Measurements from ENCODE around the gene PACSIN2. TPM values are rescaled to one million over a fixed set of nuclear protein-coding genes. Genes with fewer than 3 reads are reported as not detected.

Gene PACSIN2
- total and polyA plus RNA-seq, 2 experiments from 2014 or later = 36.0 to 43.7 TPM

GRCh38 chr22:42947211-42947990 lies 67.5 kb downstream of the PACSIN2 start:
- 92% methylated on average over 12 of the region's 13 CpGs for WGBS, 2 experiments (ENCODE audit: low coverage in 1 of 2, low lambda C conversion rate in 2 of 2, missing lambda C conversion rate in 2 of 2)
- in situ Hi-C loops (cut with MboI) = no loop called here
- Histone ChIP-seq H3K27me3 (replicated peaks; ENCODE audit: insufficient read depth) (no peaks in the 10 kb centered on the region), H3K79me2 (ENCODE audit: insufficient read depth) (peaks cover 98% of the 10 kb centered on the region), H3K36me3 (ENCODE audit: low read depth) (0 out of 2 replicates have a peak, but pooled peaks cover 4% of the 10 kb centered on the region), H3K9ac (no peak overlapping the region), H4K20me1 (ENCODE audit: insufficient read depth) (no peaks in the 10 kb centered on the region), H3K4me1 (ENCODE audit: insufficient read depth) (peaks cover 14% of the 10 kb centered on the region), H3K9me2 (ENCODE audit: insufficient read depth) (no peaks in the 10 kb centered on the region), H3K4me2 (ENCODE audit: unreplicated experiment) (no peak overlapping the region), H3K4me3 (no peak overlapping the region), H2AFZ (no peak overlapping the region), H3K27ac (no peak overlapping the region), H3F3A (ENCODE audit: insufficient read depth) (peaks cover 14% of the 10 kb centered on the region; the same call in 1 of the 2 replicates), H3K9me3 (ENCODE audit: low read depth) (no peaks in the 10 kb centered on the region)
- no peak for DNase-seq
- TF ChIP-seq EZH2 (IDR thresholded peaks at IDR 0.05; ENCODE audit: insufficient read depth, poor library complexity, severe bottlenecking) = no peak
- TF ChIP-seq EZH2phosphoT487 (IDR thresholded peaks at IDR 0.05; ENCODE audit: insufficient read depth, low read depth) = no peak

DNA sequence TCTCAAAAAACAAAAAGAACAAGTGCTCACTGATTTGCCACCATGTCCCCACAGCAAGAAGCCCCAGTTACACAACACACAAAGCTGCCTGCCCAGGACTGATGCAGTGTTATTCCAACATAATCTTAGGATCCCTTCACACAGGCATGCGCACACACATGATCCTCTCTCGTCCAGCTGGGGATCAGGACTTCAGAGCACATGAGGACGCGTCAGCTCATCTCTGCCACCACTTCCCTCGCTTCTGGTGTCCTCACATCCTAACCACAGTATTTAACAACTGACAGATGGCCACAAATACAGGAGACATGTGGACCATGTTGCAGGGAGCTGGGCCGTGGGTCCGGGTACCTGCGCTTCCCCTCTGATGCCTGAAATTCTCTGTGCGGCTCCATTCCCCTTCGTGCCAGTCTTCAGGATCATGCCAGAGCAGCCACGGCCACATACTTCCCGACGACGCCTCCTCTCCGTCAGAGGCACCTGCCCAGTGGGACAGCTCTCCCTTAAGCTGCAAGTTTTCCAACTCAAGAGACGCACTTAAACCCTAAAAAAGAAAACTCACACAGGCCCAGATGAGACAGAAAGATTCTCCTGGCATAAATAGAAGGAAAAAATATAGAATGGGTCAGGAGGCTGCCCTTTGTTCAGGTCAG lies 68.3 kb downstream of the PACSIN2 start:
- Histone ChIP-seq H3K4me2 (ENCODE audit: unreplicated experiment) (no peak overlapping the region), H3K27me3 (replicated peaks; ENCODE audit: insufficient read depth) (no peaks in the 10 kb centered on the region), H2AFZ (no peak overlapping the region), H3K4me1 (ENCODE audit: insufficient read depth) (peaks cover 18% of the 10 kb centered on the region), H3K79me2 (ENCODE audit: insufficient read depth) (peaks cover 97% of the 10 kb centered on the region), H3K27ac (no peak overlapping the region), H3K9me3 (ENCODE audit: low read depth) (no peaks in the 10 kb centered on the region), H3K9ac (no peak overlapping the region), H3K9me2 (ENCODE audit: insufficient read depth) (no peaks in the 10 kb centered on the region), H3K4me3 (no peak overlapping the region), H4K20me1 (ENCODE audit: insufficient read depth) (no peaks in the 10 kb centered on the region), H3F3A (ENCODE audit: insufficient read depth) (peaks cover 18% of the 10 kb centered on the region; the same call in 1 of the 2 replicates), H3K36me3 (ENCODE audit: low read depth) (0 out of 2 replicates have a peak, but pooled peaks cover 4% of the 10 kb centered on the region)
- TF ChIP-seq EZH2 (IDR thresholded peaks at IDR 0.05; ENCODE audit: insufficient read depth, poor library complexity, severe bottlenecking) = no peak
- no peak for TF ChIP-seq EZH2phosphoT487 (IDR thresholded peaks at IDR 0.05; ENCODE audit: insufficient read depth, low read depth)
- no peak for DNase-seq
- WGBS, 2 experiments (ENCODE audit: low coverage in 1 of 2, low lambda C conversion rate in 2 of 2, missing lambda C conversion rate in 2 of 2) = 92 to 95% methylated on average over 16 of the region's 16 CpGs
- in situ Hi-C loops (cut with MboI) = no loop called here

GRCh38 chr22:42945736-42946135 lies 69.2 kb downstream of the PACSIN2 start:
- H3K9me2 ChIP-seq (ENCODE audit: insufficient read depth) = no peaks in the 10 kb centered on the region
- peaks cover 97% of the 10 kb centered on the region for H3K79me2 ChIP-seq (ENCODE audit: insufficient read depth)

GRCh38 chr22:42945027-42945426 lies 69.9 kb downstream of the PACSIN2 start:
- WGBS, 2 experiments (ENCODE audit: low coverage in 1 of 2, low lambda C conversion rate in 2 of 2, missing lambda C conversion rate in 2 of 2) = 91 to 96% methylated on average over 9 of the region's 9 CpGs
- Histone ChIP-seq H3K79me2 (ENCODE audit: insufficient read depth) (peaks cover 94% of the 10 kb centered on the region), H3K36me3 (ENCODE audit: low read depth) (0 out of 2 replicates have a peak, but pooled peaks cover 4% of the 10 kb centered on the region), H4K20me1 (ENCODE audit: insufficient read depth) (no peaks in the 10 kb centered on the region), H3K27me3 (replicated peaks; ENCODE audit: insufficient read depth) (no peaks in the 10 kb centered on the region), H3K9ac (no peak overlapping the region), H3K4me3 (no peak overlapping the region), H2AFZ (no peak overlapping the region), H3K4me2 (ENCODE audit: unreplicated experiment) (no peak overlapping the region), H3K9me2 (ENCODE audit: insufficient read depth) (no peaks in the 10 kb centered on the region), H3K4me1 (ENCODE audit: insufficient read depth) (peaks cover 25% of the 10 kb centered on the region), H3F3A (ENCODE audit: insufficient read depth) (peaks cover 30% of the 10 kb centered on the region; the same call in 1 of the 2 replicates), H3K27ac (no peak overlapping the region), H3K9me3 (ENCODE audit: low read depth) (no peaks in the 10 kb centered on the region)
- in situ Hi-C loops (cut with MboI) = no loop called here
- TF ChIP-seq EZH2phosphoT487 (IDR thresholded peaks at IDR 0.05; ENCODE audit: insufficient read depth, low read depth) (no peak), EZH2 (IDR thresholded peaks at IDR 0.05; ENCODE audit: insufficient read depth, poor library complexity, severe bottlenecking) (no peak)
- DNase-seq = no peak

More at GRCh38 chr22:42945736-42946135, 69.2 kb downstream of the PACSIN2 start:
- Histone ChIP-seq H4K20me1 (ENCODE audit: insufficient read depth) (no peaks in the 10 kb centered on the region), H3K9me3 (ENCODE audit: low read depth) (no peaks in the 10 kb centered on the region), H3F3A (ENCODE audit: insufficient read depth) (peaks cover 26% of the 10 kb centered on the region; the same call in 1 of the 2 replicates), H3K4me2 (ENCODE audit: unreplicated experiment) (no peak overlapping the region), H2AFZ (no peak overlapping the region), H3K27ac (no peak overlapping the region), H3K4me3 (no peak overlapping the region), H3K4me1 (ENCODE audit: insufficient read depth) (peaks cover 18% of the 10 kb centered on the region), H3K9ac (no peak overlapping the region), H3K27me3 (replicated peaks; ENCODE audit: insufficient read depth) (no peaks in the 10 kb centered on the region), H3K36me3 (ENCODE audit: low read depth) (0 out of 2 replicates have a peak, but pooled peaks cover 4% of the 10 kb centered on the region)
- in situ Hi-C loops (cut with MboI) = no loop called here
- no peak for TF ChIP-seq EZH2 (IDR thresholded peaks at IDR 0.05; ENCODE audit: insufficient read depth, poor library complexity, severe bottlenecking)
- no peak for TF ChIP-seq EZH2phosphoT487 (IDR thresholded peaks at IDR 0.05; ENCODE audit: insufficient read depth, low read depth)
- no peak for DNase-seq
- 84% methylated on average over 5 of the region's 5 CpGs for WGBS, 2 experiments (ENCODE audit: low coverage in 1 of 2, low lambda C conversion rate in 2 of 2, missing lambda C conversion rate in 2 of 2)

Measured in GM23248 (cell line).